Stimulated activated CD8-positive, alpha-beta memory T cell treated with anti-CD3 and anti-CD28 coated beads, Interleukin-15, amount 100 ng/mL, for 24 hours (primary cell): ENCODE results near the gene RIOK3.
"Not testable (repeated sequence)": the region's sequence is repeated elsewhere in the genome, so short reads cannot be mapped to it uniquely, and the experiment has no call there.

Experiments
- DNase-seq: peaks from one replicate; pipeline ENCODE4 v3.0.0-alpha.2; 2020; ENCODE audit warnings: low read depth

RIOK3 gene

DNA sequence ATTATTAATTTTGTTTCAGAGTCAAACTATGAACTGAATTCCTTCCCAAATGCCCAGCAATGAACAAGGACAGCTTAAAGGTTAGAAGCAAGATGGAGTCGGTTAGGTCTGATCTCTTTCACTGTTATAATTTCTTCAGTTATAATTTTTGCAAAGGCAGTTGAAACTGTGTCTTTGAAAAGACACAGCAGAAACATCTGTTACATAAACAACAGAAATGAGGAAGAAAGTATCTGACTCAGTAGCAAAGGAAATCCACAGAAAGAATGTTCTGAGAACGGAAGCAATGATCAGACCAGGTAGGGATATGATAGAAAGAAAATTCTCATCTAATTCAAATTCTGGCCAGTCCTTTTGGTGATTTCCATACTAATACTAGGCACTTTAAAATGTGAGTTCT, 45.0 kb downstream of the RIOK3 start:
- no peak for DNase-seq

DNA sequence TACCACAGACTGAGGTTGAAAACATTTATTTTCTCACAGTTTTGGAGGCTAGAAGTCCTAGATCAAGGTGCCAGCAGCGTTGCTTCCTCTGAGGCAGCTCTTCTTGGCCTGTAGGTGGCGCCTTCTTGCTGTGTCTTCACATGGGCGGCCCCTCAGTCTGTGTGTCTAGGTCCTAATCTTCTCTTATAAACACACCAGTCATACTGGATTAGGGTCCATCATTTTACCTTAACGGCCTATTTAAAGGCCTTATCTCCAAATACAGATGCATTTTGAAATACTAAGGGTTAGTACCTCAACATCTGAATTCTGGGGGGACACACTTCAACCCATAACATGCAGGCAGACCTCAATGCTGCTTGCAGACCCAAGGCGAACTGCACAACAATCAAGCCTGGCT, 45.8 kb downstream of the RIOK3 start:
- DNase-seq: peak; percentile 24

DNA sequence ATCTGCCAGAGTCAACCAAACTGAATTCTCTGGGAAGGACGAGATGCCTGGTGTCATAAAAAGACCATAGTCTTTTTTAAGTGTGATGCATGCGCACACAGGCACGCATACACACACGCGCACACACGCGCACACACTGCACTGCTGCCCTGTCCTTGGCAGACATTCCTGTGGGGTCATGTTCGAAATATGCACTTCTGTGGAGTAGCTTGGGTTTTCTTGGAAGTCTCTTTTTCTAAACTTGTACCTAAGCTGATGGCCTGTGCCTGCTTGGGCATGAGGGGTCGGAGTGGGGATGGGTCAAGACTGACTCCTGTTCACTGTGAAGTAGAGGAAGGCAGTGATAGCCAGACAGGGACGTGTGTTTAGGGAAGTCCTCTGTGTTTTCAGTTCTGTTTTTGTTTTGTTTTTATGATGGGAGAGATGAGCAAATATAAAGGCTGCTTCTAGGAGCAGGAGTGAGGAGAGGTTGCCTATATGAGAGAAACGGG, 46.2 kb downstream of the RIOK3 start:
- no peak for DNase-seq

DNA sequence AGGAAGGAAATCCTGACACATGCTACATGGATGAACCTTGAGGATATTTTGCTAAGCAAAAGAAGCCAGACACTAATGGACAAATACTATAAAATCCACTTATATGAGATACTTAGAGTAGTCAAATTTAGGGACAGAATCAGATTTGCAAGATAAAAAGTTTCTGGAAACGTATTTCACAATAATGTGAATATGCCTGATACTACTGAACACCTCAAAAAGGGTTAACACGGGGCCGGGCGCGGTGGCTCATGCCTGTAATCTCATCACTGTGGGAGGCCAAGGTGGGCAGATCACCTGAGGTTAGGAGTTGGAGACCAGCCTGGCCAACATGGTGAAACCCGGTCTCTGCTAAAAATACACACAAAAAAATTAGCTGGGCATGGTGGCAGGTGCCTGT, 48.5 kb downstream of the RIOK3 start:
- DNase-seq: no peak

DNA sequence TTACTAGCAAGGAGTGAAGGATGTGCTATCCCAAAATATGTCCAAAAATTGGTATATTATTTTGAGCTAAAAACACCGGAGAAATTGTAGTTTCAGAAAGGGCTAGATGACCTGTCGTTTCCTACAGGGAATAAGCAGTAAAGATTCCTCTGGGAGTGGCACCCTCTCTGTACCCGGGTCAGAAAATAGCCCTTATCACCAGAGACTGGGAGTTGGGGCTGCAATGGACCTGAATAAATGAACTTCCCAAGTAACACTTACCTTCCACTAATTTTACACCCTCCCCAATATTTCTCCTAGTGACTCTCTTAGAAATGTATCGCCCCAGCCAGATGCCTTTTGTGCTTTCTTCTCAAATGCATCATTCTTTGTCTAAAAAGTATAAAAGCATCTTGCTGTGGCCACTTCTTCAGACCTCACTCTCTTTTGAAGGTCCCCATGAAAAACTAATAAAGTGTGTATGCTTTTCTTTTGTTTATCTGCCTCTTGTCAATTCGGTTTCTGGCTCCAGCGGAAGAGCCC, 49.5 kb downstream of the RIOK3 start:
- no peak for DNase-seq

DNA sequence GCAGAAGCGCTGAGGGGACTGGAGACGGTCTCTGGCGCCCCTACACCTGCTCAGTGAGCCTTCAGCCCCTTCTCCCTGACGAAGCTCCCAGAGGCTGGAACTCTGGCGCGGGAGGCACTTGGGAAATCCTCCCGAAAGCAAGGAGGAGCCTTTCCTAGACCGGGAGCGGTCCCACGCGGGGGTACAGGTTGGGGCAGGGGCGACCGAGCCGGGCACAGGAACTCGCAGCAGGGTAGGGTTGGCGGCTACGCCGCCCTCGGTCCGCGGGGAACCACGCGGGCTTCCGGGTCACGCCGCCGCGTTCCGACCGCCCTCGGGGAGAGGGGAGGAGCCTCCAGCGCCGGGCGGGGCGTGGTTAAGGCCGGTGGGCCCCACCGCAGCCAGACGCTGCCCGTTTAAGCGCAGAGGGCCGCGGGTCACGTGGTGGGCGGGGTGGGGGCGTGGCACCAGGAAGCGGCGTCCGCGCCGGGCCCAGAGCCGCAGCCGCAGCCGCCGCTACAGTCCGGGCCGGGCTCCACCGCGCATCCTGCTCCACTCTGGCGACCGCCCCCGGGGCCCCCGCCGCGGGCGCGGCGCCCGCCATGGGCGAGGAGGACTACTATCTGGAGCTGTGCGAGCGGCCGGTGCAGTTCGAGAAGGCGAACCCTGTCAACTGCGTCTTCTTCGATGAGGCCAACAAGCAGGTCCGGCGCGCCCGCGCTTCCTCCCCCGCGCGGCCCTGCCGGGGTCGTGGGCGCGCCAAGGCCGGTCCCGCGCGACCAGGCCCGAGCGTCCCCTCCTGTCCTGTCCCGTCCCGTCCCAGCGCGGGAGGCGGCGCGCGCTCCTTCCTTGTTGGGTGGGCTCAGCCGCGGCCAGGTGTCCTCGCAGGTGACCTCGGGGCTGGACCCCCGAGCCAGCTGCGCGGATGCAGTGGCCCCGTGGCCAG, 50.2 kb downstream of the RIOK3 start, which contains the start of gene RMC1:
RMC1 (plus strand) TSS at position 474 of the 925 bp plus-strand sequence; CDS start at position 582, 108 bp downstream.
- DNase-seq: peak; percentile 99

DNA sequence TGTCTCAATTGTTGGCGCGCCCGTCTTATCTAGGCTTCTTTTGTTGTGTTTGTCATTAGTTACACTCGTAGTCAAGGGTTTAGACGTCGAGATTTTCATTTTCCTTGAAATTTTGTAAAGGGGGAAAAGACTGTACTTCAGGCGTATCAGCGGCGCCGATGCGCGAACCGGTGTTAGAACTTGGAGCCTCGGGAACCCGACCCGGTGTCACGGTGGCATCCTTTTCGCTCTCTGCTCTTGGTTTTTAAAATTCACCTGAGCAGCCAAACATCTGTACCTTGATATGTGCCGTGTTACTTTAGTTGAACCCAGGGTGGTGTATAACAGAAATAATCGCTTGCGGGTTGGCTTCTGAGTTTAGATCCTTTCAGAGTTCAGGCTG, 50.9 kb downstream of the RIOK3 start:
- DNase-seq: no peak

DNA sequence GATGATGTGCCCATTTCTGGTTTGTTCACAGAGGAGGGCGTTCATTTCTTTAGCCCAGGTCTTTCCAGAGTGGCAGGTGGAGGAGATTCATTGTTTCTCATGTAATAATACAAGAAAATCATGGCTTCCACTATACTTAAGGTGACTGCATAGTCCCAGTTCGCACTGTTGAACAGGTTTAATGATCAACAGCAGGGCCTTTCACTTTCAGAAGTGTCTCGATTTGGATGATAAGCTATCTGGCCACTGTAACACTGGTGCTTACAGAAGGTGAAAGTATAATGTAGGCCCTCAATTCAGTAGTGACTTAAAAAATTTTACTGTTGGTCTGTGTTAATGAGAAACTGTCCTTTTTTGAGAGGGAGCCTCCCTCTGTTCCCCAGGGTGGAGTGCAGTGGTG, 51.6 kb downstream of the RIOK3 start:
- no peak for DNase-seq

DNA sequence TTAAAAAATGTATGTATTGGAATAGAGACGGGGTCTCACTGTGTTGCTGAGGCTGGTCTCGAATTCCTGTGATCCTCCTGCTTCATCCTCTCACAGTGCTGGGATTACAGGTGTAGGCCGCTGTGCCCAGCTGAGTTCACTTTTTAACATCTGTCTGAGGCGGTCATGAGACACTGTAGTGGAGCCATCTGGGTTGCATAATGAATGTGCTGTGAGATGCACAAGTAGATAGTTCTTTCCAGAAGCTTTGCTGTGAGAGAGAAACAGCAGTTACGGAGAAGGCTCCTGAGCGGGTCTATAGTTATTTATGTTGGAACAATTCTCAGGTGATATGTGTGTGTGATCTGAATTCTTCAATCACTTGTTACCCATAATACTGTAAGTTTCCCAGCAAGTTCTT, 53.3 kb downstream of the RIOK3 start:
- DNase-seq: no peak

DNA sequence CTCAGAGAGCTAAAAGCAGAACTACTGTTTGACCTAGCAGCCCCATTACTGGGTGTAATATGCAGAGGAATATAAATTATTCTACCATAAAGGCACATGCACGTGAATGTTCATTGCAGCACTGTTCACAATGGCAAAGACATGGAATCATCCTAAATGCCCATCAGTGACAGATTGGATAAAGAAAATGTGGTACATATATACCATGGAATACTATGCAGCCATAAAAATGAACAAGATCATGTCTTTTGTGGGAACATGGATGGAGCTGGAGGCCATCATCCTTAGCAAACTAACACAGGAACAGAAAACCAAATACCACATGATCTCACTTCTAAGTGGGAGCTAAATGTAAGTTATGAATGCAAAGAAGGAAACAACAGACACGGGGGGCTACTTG, 57.8 kb downstream of the RIOK3 start:
- not testable (repeated sequence) for DNase-seq

DNA sequence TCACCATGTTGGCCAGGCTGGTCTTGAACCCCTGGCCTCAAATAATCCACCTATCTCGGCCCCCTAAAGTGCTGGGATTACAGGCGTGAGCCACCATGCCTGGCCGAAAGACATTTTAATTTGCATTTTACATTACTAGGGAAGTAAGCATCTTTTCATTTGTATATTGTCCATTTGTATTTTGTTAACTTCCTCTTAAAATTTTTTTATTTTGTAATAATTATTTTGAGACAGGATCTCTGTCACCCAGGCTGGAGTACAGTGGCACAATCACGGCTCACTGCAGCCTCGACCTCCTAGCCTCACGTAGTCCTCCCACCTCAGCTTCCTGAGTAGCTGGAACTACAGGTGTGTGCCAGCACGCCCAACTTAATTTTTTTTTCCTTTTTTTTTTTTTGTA, 59.1 kb downstream of the RIOK3 start:
- DNase-seq: not testable (repeated sequence)

DNA sequence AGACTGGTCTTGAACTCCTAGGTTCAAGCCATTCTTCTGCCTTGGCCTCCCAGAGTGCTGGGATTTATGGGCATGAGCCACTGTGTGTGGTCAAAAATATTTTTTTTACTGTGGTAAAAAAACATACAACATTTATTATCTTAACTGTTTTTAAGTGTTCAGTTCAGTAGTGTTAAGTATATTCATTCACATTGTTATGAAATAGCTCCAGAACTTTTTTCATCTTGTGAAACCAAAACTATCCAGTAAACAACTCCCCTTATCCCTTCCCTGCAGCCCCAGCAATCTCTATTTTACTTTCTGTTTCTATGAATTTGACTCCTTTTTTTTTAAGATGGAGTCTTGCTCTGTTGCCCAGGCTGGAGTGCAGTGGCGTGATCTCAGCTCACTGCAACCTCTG, 59.6 kb downstream of the RIOK3 start:
- no peak for DNase-seq

DNA sequence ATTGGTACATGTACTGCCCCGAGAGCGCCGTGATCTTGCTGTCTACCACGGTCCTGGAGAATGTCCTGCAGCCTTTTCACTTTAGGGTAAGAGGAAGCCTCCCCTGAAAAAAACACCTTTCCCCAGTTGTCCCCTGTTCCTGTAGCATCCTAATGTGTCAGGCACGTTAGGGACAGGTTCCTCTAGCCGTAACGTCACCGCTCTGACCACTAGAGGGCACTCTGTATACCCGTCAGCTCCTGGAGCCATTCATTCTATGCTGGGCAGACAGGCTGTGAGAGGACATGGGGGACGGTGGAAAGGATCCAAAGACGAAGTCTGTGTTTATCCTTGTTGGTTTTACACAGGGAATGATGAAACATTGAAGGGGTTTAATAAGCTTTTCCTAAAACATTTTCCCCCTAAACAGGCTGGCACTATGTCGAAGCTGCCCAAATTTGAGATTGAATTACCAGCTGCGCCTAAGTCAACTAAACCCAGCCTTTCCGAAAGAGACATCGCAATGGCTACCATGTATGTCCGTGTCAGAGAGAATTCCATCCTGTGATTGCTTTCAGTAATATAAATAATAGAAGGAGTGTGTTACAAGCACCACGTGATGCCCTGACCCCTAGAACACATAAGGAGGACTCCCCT, 62.9 kb downstream of the RIOK3 start:
- peak; percentile 38 for DNase-seq

DNA sequence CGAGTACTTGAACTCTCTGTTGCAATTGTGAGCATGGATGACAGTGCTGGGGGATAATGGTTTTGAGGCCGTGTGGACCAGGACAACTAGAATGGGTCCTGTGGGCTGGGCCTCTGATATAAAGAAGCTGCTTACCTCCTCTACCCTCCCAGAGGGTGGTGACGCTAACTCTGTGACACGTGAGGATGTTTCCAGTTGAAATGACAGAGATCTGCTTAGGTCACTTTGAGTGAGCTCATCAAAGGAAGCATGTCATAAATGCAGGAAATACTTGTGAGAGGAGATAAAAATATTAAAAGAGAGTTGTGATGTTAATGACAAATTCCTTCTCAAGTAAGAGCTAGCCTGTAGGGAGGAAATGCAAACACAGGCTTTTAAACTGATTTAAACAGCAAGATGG, 66.6 kb downstream of the RIOK3 start:
- no peak for DNase-seq

DNA sequence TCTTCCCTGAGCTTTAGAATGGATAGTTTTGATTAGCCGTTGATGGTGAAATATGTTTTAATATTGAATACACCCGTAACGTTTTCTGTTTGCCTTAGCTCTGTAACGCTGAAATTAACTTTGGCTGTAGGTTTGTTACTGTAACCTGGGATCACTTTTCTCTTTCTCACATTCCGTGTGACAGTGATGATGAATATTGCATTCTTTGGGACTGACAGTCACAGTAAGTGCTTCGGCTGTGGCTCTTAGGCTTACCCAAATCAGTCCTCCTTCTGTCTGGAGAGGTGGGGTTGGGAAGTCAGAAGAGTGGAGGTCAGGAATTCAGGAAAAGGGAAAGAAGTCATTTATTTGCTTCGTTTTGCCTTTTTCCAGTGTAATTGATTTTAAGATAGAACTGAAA, 68.2 kb downstream of the RIOK3 start:
- no peak for DNase-seq

DNA sequence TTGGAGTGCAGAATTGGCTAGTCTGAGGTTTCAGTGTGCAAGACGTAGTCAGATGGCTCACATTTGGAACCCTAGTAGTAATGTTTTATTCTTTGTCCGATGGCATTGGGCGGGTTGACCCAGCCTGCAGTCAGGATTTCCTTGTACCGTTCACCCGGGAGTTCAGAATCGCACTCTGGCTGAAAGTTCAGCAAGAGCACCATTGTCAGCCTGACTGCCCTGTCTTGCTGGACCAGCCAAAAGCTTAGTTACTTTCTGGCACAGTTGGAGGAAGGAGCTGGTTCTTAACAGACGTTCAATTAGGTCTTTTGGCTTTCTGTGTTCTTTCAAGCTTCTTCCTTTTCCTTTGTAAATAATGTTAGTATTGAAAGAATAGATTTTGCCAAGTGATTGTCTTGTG, 68.8 kb downstream of the RIOK3 start:
- DNase-seq: no peak

DNA sequence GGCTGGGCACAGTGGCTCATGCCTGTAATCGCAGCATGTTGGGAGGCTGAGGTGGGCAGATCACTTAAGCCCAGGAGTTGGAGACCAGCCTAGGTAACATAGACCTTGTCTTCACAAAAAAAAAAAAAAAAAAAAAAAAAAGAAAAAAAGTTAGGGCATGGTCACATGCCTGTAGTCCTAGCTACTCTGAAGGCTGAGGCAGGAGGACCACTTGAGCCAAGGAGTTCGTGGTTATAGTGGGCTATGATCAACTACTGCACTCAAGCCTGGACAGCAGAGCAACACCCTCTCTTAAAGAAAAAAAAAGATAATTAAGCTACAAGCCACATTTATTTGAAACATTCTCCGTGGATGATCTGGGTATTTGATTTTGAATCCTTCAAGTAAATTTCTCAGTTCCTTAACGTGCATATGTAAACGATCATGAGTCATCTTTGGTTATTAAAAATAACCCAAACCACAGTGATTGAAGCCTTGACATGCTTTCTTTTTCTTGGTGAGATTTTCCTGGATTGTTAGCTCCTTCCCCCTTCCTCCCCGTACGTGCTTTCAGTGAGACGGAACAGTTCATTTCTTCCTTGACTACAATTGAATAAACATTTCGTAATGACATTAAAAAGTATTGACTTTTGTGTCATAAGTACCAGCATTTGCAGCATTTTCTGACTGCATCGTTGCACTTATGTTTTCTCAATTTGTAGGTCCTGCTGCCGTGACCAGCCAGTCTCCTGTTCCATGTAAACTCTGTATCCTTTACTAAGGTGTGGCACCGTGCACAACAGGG, 70.5 kb downstream of the RIOK3 start:
- no peak for DNase-seq

DNA sequence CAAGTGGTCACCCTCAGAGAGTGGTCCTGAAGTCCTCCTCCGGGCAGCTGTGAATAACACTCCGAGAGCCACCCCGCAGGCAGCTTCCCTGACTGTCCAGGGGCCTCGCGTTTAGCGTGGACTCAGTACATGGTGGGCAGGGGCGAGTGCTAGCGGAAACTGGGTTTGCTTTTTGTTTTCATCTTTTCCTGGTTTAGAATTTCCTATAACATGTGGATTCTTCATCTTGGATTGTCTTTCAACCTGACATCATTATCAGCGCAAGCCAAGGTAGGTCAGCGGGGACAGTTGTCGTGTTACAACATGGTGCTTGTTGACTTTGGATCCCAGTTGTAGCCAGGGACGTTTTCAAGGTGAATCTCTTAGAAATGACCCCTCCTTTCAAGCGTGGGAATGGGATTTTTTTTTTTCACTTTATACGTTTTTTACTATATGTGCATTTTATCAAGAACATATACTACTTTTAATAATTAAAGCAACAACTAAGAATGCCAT, 71.2 kb downstream of the RIOK3 start:
- DNase-seq: no peak

DNA sequence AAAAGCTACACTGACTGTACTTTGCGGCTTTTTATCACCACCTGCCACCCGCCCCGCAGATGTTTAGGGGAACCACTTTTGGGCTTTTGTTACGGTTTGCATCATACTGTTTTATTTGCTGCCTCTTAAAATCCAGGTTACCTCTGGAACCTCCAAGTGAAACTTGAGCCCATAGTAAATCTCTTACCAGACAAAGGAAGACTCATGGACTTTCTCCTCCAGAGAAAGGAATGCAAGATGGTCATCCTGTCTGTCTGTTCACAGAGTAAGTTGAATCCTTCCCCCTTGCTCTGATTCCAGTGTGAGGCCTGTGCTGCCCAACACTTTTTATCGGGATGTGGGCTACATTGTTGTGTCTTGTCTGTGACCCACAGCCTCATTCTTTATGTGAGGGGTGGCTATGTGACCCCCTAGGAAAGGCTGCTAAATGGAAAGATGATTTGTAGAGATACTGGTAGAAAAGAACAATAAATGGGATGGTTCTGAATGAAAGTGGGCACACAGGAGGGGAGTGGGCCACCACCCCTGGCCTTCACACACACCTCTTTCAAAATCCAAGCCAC, 73.5 kb downstream of the RIOK3 start:
- no peak for DNase-seq

DNA sequence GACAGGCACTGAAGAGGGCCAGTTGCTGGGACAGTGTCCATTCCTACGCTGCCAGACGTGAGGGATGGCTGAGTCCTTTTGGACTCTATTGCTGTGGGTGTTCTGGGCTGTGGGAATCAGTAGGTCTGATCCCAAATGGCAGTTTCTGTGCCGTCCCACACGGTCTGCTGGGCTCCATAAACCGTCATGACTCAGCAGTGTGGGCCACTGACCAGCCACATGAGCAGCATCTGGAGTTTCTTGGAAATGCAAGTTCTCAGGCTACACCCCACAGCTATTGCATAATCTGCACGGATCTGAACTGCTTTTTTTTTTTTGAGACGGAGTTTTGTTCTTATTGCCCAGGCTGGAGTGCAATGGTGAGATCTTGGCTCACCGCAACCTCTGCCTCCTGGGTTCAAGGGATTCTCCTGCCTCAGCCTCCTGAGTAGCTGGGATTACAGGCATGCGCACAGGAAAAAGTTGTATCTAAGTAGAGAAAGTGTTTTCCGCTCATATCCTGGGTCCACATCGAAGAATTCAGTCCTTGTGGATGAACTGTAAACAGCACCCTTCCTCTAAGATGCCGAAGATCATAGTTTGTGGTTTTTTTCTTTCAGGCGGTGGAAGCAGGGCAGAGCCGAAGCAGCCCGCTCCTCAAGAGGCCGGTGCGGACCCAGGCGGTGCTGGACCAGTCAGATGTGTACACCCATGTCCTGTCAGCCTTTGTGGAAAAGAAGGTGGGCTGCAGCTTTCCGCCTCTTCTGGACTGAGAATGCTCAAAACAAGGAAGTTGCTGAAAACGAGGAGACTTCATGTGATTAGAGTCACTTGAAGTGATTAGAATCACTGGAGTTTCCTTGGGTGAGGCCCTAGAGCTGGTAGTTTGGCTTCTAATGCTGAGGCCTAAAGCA, 75.7 kb downstream of the RIOK3 start:
- no peak for DNase-seq

DNA sequence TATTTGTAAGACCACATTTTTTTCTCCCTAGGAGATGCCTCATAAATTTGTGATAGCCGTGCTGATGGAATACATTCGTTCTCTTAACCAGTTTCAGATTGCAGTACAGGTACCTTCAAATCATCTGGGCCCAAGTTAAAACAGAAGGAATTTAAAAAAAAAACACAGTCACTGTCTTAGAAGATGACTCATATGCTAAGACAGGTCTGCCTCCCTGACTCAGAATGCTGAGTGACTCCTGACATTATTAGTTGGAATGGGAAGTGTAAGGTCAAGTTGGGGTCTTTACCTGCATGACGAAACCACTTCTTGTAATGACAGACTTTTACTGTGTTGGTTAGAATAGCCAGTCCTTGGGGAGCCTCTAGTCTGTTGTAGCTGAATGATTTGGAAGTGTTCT, 76.5 kb downstream of the RIOK3 start:
- DNase-seq: no peak
